Suprapubic skin (tissue), 4 donors: ENCODE data around the gene ZNF639.

Experiments used
- EP300 ChIP-seq: sonication (generic); formaldehyde crosslinking; IDR thresholded peaks from one replicate; pipeline ENCODE4 v1.6.1; 2017; ENCODE audit warnings: antibody characterized with exemption
- POLR2A ChIP-seq, 2 donors: fragments of 450-650 bp; IDR thresholded peaks; one replicate each; pipeline ENCODE4 v1.6.1; 2017; ENCODE audit warnings: antibody characterized with exemption in 2 of 2, mild to moderate bottlenecking in 2 of 2, moderate library complexity in 2 of 2
- POLR2AphosphoS5 ChIP-seq, 3 donors: sonication (generic); formaldehyde crosslinking; IDR thresholded peaks; one replicate each; pipeline ENCODE4 v1.6.1; 2017; ENCODE audit warnings: antibody characterized with exemption in 3 of 3
- TF ChIP-seq, protein P1 (sequence below), 2 donors: fragments of 200-600 bp in 1 of 2; fragments of 450-650 bp in 1 of 2; sonication (generic) in 1 of 2; IDR thresholded peaks; one replicate each; pipeline ENCODE4 v1.5.1; 2016 to 2019; ENCODE audit warnings: antibody characterized with exemption in 2 of 2, mild to moderate bottlenecking in 1 of 2, moderate library complexity in 1 of 2

DNA sequence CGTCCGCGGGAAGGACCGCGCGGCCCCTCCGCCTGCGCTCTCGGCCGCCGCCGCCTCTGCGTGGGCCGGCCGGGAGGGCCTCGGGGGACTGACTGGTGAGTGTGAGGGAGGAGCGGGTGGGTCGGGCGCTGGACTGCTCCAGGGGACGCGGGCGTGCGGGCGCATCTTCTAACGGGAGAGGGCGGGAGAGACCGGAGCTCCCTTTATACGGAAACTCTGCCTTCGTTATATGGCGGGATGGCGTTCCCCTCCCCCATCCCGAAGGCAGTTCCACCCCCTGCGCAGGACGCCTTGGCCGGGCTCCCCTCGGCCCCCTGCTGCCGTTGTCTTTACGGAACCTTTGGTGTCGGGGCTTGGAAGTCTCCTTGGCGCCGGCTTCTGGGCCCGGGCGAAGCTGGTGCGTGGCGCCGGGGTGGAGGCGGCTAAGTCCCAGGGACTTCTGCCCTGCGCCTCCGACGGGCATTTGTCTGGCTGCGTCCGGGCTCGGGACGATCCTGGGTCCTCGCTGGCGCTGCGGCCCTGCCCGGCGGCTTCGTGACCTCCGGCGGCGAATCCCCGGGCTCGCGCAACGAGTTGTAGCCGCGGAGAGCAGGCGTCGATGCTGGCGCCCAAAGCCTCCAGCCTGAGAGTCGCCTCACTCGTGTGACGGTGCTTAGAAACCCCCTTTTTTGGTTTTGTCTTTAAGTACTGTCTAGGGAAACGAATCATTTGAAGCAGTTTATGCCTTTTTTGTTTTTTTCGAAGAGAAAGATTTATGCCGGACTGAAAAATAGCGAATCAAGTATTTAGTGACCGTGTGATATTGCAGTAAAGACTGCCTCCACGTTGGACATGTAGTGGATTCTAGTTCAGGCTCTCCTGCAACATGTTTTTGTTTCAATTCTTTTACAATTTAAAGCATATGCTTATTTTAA lies 623 bp downstream of the ZNF639 start:
- TF ChIP-seq POLR2A (IDR thresholded peaks at IDR 0.05): no peak
- TF ChIP-seq, protein P1, sequence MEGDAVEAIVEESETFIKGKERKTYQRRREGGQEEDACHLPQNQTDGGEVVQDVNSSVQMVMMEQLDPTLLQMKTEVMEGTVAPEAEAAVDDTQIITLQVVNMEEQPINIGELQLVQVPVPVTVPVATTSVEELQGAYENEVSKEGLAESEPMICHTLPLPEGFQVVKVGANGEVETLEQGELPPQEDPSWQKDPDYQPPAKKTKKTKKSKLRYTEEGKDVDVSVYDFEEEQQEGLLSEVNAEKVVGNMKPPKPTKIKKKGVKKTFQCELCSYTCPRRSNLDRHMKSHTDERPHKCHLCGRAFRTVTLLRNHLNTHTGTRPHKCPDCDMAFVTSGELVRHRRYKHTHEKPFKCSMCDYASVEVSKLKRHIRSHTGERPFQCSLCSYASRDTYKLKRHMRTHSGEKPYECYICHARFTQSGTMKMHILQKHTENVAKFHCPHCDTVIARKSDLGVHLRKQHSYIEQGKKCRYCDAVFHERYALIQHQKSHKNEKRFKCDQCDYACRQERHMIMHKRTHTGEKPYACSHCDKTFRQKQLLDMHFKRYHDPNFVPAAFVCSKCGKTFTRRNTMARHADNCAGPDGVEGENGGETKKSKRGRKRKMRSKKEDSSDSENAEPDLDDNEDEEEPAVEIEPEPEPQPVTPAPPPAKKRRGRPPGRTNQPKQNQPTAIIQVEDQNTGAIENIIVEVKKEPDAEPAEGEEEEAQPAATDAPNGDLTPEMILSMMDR (IDR thresholded peaks at IDR 0.05): no peak
- TF ChIP-seq POLR2AphosphoS5 (IDR thresholded peaks at IDR 0.05): no peak
- TF ChIP-seq EP300: no peak
